Gastroesophageal sphincter (tissue), 4 donors: Measurements from ENCODE around the gene NUBPL. TPM values are rescaled to one million over a fixed set of nuclear protein-coding genes. Genes with fewer than 3 reads are reported as not detected.

ENCODE experiments used
- ATAC-seq: fragments of 150-250 bp; one replicate; pipeline ENCODE4 v1.9.1; 2016; ENCODE audit warnings: mild to moderate bottlenecking, moderate library complexity
- H3K27ac ChIP-seq, 4 donors: fragments of 200-600 bp; sonication (generic) in 3 of 4; 1 replicate in 3 of 4; 2 replicates in 1 of 4; pipeline ENCODE4 v1.5.1; 2016 to 2019
- H3K27me3 ChIP-seq: fragments of 200-600 bp; sonication (generic); one replicate; pipeline ENCODE4 v1.5.1; 2019
- H3K36me3 ChIP-seq, 2 donors: fragments of 200-600 bp; sonication (generic); one replicate each; pipeline ENCODE4 v1.5.1; 2019; ENCODE audit warnings: control low read depth in 1 of 2
- H3K4me1 ChIP-seq, 3 donors: fragments of 200-600 bp; sonication (generic); 1 replicate in 2 of 3; 2 replicates in 1 of 3; pipeline ENCODE4 v1.5.1; 2016 to 2019; ENCODE audit warnings: control low read depth in 2 of 3
- H3K4me3 ChIP-seq, 2 donors: fragments of 200-600 bp; sonication (generic); one replicate each; pipeline ENCODE4 v1.5.1; 2019; ENCODE audit warnings: mild to moderate bottlenecking in 1 of 2, moderate library complexity in 1 of 2
- H3K9me3 ChIP-seq, 3 donors: fragments of 200-600 bp; sonication (generic); one replicate each; pipeline ENCODE4 v1.5.1; 2017 to 2019; ENCODE audit warnings: control low read depth in 2 of 3
- CTCF ChIP-seq, 4 experiments: fragments of 200-600 bp in 2 of 4; fragments of 450-650 bp in 2 of 4; sonication (generic) in 1 of 4; IDR thresholded peaks; one replicate each; pipeline ENCODE4 v1.5.1; 2017 to 2019; ENCODE audit warnings: antibody characterized with exemption in 4 of 4, mild to moderate bottlenecking in 2 of 4, moderate library complexity in 2 of 4
- EP300 ChIP-seq: sonication (generic); formaldehyde crosslinking; IDR thresholded peaks from one replicate; pipeline ENCODE4 v1.6.1; 2017; ENCODE audit warnings: antibody characterized with exemption, mild to moderate bottlenecking
- POLR2A ChIP-seq, 2 donors: fragments of 450-650 bp; IDR thresholded peaks; one replicate each; pipeline ENCODE4 v1.6.1; 2017; ENCODE audit warnings: antibody characterized with exemption in 2 of 2, mild to moderate bottlenecking in 2 of 2, moderate library complexity in 1 of 2
- POLR2AphosphoS5 ChIP-seq: sonication (generic); formaldehyde crosslinking; IDR thresholded peaks from one replicate; pipeline ENCODE4 v1.6.1; 2017; ENCODE audit warnings: antibody characterized with exemption
- WGBS, 2 donors: methylation state at CpG; one replicate each; pipeline ENCODE4 v1.1.5; 2018; ENCODE audit warnings: low coverage in 1 of 2; 5-methylcytosine and 5-hydroxymethylcytosine counted together
- total RNA-seq, 4 donors: library from RNA; depleted of rRNA; stranded (reverse); fragments of >200 nt; gene quantifications; one replicate each; pipeline ENCODE4 v1.1.0, GENCODE V29; 2016

Gene NUBPL
- total RNA-seq, 4 donors from 2014 or later: 8.1 to 24.3 (median 14.5) TPM

- H3K27ac ChIP-seq: no peak overlapping the region
- H3K27me3 ChIP-seq: no peaks in the 10 kb centered on the region
- H3K9me3 ChIP-seq: no peaks in the 10 kb centered on the region
- H3K4me1 ChIP-seq: no peaks in the 10 kb centered on the region
- H3K4me3 ChIP-seq: no peak overlapping the region
- no peak for ATAC-seq
- no peaks in the 10 kb centered on the region for H3K36me3 ChIP-seq
- WGBS, 2 donors: 89 to 96% methylated on average over 2 to 4 of the region's 4 CpGs
- TF ChIP-seq EP300: no peak
- TF ChIP-seq CTCF (IDR thresholded peaks at IDR 0.05): no peak
- TF ChIP-seq POLR2A (IDR thresholded peaks at IDR 0.05): no peak
- no peak for TF ChIP-seq POLR2AphosphoS5
Observed at GRCh38 chr14:31881531-31882310, 320.5 kb downstream of the NUBPL start.

GRCh38 chr14:31884238-31884637 is 323.0 kb downstream of the NUBPL start:
- WGBS, 2 donors: 96 to 100% methylated on average over 1 to 2 of the region's 2 CpGs
- no peak overlapping the region for H3K4me3 ChIP-seq
- no peaks in the 10 kb centered on the region for H3K36me3 ChIP-seq
- H3K27me3 ChIP-seq: no peaks in the 10 kb centered on the region
- TF ChIP-seq CTCF (IDR thresholded peaks at IDR 0.05) (no peak), POLR2A (IDR thresholded peaks at IDR 0.05) (no peak), POLR2AphosphoS5 (no peak), EP300 (no peak)
- ATAC-seq: no peak
- H3K4me1 ChIP-seq: no peaks in the 10 kb centered on the region
- no peaks in the 10 kb centered on the region for H3K9me3 ChIP-seq
- no peak overlapping the region for H3K27ac ChIP-seq

- Histone ChIP-seq H3K4me1 (no peaks in the 10 kb centered on the region), H3K9me3 (no peaks in the 10 kb centered on the region), H3K4me3 (no peak overlapping the region), H3K36me3 (no peaks in the 10 kb centered on the region), H3K27me3 (no peaks in the 10 kb centered on the region), H3K27ac (no peak overlapping the region)
- TF ChIP-seq POLR2A (IDR thresholded peaks at IDR 0.05) (no peak), CTCF (IDR thresholded peaks at IDR 0.05) (no peak), POLR2AphosphoS5 (no peak), EP300 (no peak)
- no peak for ATAC-seq
- 90% methylated on average over 2 to 7 of the region's 7 CpGs for WGBS, 2 donors
Observed at GRCh38 chr14:31884776-31885379, 323.7 kb downstream of the NUBPL start.

GRCh38 chr14:31886156-31886835 is 325.1 kb downstream of the NUBPL start:
- WGBS, 2 donors: 73 to 80% methylated on average over 3 of the region's 3 CpGs
- H3K4me3 ChIP-seq: no peak overlapping the region
- TF ChIP-seq EP300: no peak
- TF ChIP-seq POLR2A (IDR thresholded peaks at IDR 0.05): no peak
- no peaks in the 10 kb centered on the region for H3K27me3 ChIP-seq
- no peak overlapping the region for H3K27ac ChIP-seq
- no peak for ATAC-seq
- no peaks in the 10 kb centered on the region for H3K36me3 ChIP-seq
- H3K4me1 ChIP-seq: no peaks in the 10 kb centered on the region
- H3K9me3 ChIP-seq: no peaks in the 10 kb centered on the region

GRCh38 chr14:31887929-31888580 is 326.9 kb downstream of the NUBPL start:
- no peaks in the 10 kb centered on the region for H3K9me3 ChIP-seq
- no peak for ATAC-seq
- no peak overlapping the region for H3K27ac ChIP-seq
- TF ChIP-seq POLR2AphosphoS5 (no peak), CTCF (IDR thresholded peaks at IDR 0.05) (no peak)
- H3K4me3 ChIP-seq: no peak overlapping the region
- H3K27me3 ChIP-seq: no peaks in the 10 kb centered on the region
- WGBS, 2 donors: 86 to 92% methylated on average over 4 of the region's 4 CpGs
- no peaks in the 10 kb centered on the region for H3K36me3 ChIP-seq
- no peaks in the 10 kb centered on the region for H3K4me1 ChIP-seq
